ENCODE measurements around the gene NUDT3. TPM values are rescaled to one million over a fixed set of nuclear protein-coding genes. Genes with fewer than 3 reads are reported as not detected.
"Not testable (repeated sequence)": the region's sequence is repeated elsewhere in the genome, so short reads cannot be mapped to it uniquely, and the experiment has no call there.

NUDT3 gene
- total RNA-seq, 1 experiment from 2014 or later = 20.7 TPM

GRCh38 chr6:34343806-34344205 lies 48.7 kb downstream of the NUDT3 start:
- no peak for DNase-seq (ENCODE audit: low spot score)

GRCh38 chr6:34342247-34342646 lies 50.2 kb downstream of the NUDT3 start:
- DNase-seq (ENCODE audit: low spot score) = no peak

GRCh38 chr6:34341481-34341971 lies 50.9 kb downstream of the NUDT3 start:
- no peak for DNase-seq (ENCODE audit: low spot score)

GRCh38 chr6:34340906-34341480 lies 51.5 kb downstream of the NUDT3 start:
- no peak for DNase-seq (ENCODE audit: low spot score)

- no peak for DNase-seq (ENCODE audit: low spot score)
Measured at GRCh38 chr6:34340394-34340793, 52.1 kb downstream of the NUDT3 start.

- DNase-seq (ENCODE audit: low spot score) = no peak
Measured at GRCh38 chr6:34339971-34340370, 52.5 kb downstream of the NUDT3 start.

- no peak for DNase-seq (ENCODE audit: low spot score)
Measured at GRCh38 chr6:34339432-34339831, 53.0 kb downstream of the NUDT3 start.

- no peak for DNase-seq (ENCODE audit: low spot score)
Measured at GRCh38 chr6:34338811-34339210, 53.7 kb downstream of the NUDT3 start.

GRCh38 chr6:34338377-34338776 lies 54.1 kb downstream of the NUDT3 start:
- no peak for DNase-seq (ENCODE audit: low spot score)

- no peak for DNase-seq (ENCODE audit: low spot score)
Measured at GRCh38 chr6:34334796-34335416, 57.6 kb downstream of the NUDT3 start.

GRCh38 chr6:34333858-34334257 lies 58.6 kb downstream of the NUDT3 start:
- DNase-seq (ENCODE audit: low spot score) = no peak

GRCh38 chr6:34332251-34333198 lies 59.9 kb downstream of the NUDT3 start:
- no peak for DNase-seq (ENCODE audit: low spot score)

- DNase-seq (ENCODE audit: low spot score) = no peak
Measured at GRCh38 chr6:34331371-34332050, 61.0 kb downstream of the NUDT3 start.

GRCh38 chr6:34329814-34330213 lies 62.7 kb downstream of the NUDT3 start:
- not testable (repeated sequence) for DNase-seq (ENCODE audit: low spot score)

GRCh38 chr6:34328969-34329368 lies 63.5 kb downstream of the NUDT3 start:
- no peak for DNase-seq (ENCODE audit: low spot score)

GRCh38 chr6:34327313-34328205 lies 64.9 kb downstream of the NUDT3 start:
- DNase-seq (ENCODE audit: low spot score) = not testable (repeated sequence)

GRCh38 chr6:34325633-34326032 lies 66.8 kb downstream of the NUDT3 start:
- no peak for DNase-seq (ENCODE audit: low spot score)

GRCh38 chr6:34324738-34325444 lies 67.6 kb downstream of the NUDT3 start:
- no peak for DNase-seq (ENCODE audit: low spot score)

GRCh38 chr6:34324221-34324620 lies 68.2 kb downstream of the NUDT3 start:
- DNase-seq (ENCODE audit: low spot score) = not testable (repeated sequence)

- DNase-seq (ENCODE audit: low spot score) = no peak
Measured at GRCh38 chr6:34323300-34323699, 69.2 kb downstream of the NUDT3 start.

All from HT-29 (cell line).